Mucosa of rectum (tissue), 2 donors: Measurements from ENCODE around the gene TWNK.
A peak's percentile ranks its signal among the peaks of the same experiment; 100 is the strongest.

Experiments
- H3K27ac ChIP-seq, 2 donors: one replicate each; pipeline ENCODE4 v1.7.0; 2013; ENCODE audit warnings: inconsistent platforms in 2 of 2, low read depth in 2 of 2, low read length in 2 of 2
- H3K27me3 ChIP-seq, 2 donors: one replicate each; pipeline ENCODE4 v1.7.0; 2013; ENCODE audit warnings: low read length in 2 of 2; ENCODE audit not compliant: control insufficient read depth in 2 of 2, insufficient read depth in 2 of 2
- H3K36me3 ChIP-seq, 2 donors: one replicate each; pipeline ENCODE4 v1.7.0; 2013; ENCODE audit warnings: low read length in 2 of 2; ENCODE audit not compliant: control insufficient read depth in 2 of 2, insufficient read depth in 2 of 2
- H3K4me1 ChIP-seq, 2 donors: one replicate each; pipeline ENCODE4 v1.7.0; 2013; ENCODE audit warnings: low read length in 2 of 2, mild to moderate bottlenecking in 1 of 2; ENCODE audit not compliant: control insufficient read depth in 2 of 2, insufficient read depth in 2 of 2
- H3K4me3 ChIP-seq, 2 donors: one replicate each; pipeline ENCODE4 v1.7.0; 2013; ENCODE audit warnings: low read length in 2 of 2
- H3K9ac ChIP-seq, 2 donors: one replicate each; pipeline ENCODE4 v1.7.0; 2013; ENCODE audit warnings: low read length in 2 of 2, low read depth in 1 of 2, mild to moderate bottlenecking in 1 of 2
- H3K9me3 ChIP-seq, 2 donors: one replicate each; pipeline ENCODE4 v1.7.0; 2013; ENCODE audit warnings: low read length in 2 of 2; ENCODE audit not compliant: control insufficient read depth in 2 of 2
- donor health status: healthy.
- donor health status: Normal muscosa, but diverticular disease.

Gene TWNK

GRCh38 chr10:100995181-100995580, 7.8 kb downstream of the TWNK start:
- no peaks in the 10 kb centered on the region for H3K27me3 ChIP-seq
- H3K27ac ChIP-seq = no peak overlapping the region
- peaks cover 11 to 25% of the 10 kb centered on the region in 2 donors for H3K36me3 ChIP-seq
- H3K9me3 ChIP-seq = no peaks in the 10 kb centered on the region
- H3K4me1 ChIP-seq = peaks cover 18 to 22% of the 10 kb centered on the region in 2 donors
- no peak overlapping the region for H3K9ac ChIP-seq
- H3K4me3 ChIP-seq = no peak overlapping the region

- peak overlapping the region; percentile 89 to 92 for H3K9ac ChIP-seq
- H3K36me3 ChIP-seq = peaks cover 3 to 12% of the 10 kb centered on the region in 2 donors
- no peaks in the 10 kb centered on the region for H3K9me3 ChIP-seq
- H3K4me3 ChIP-seq = peak overlapping the region; percentile 78
- no peaks in the 10 kb centered on the region for H3K27me3 ChIP-seq
- peak overlapping the region; percentile 90 to 96 for H3K27ac ChIP-seq
- H3K4me1 ChIP-seq = peaks cover 28 to 36% of the 10 kb centered on the region in 2 donors
Observed at GRCh38 chr10:100996678-100997359, 9.5 kb downstream of the TWNK start.

GRCh38 chr10:100997360-100998182, 10.2 kb downstream of the TWNK start:
- Histone ChIP-seq H3K9ac (peak overlapping the region; percentile 89 to 92), H3K27ac (peak overlapping the region; percentile 90 to 96), H3K36me3 (peaks cover 3 to 13% of the 10 kb centered on the region in 2 donors), H3K4me1 (peaks cover 28 to 41% of the 10 kb centered on the region in 2 donors), H3K27me3 (no peaks in the 10 kb centered on the region), H3K4me3 (peak overlapping the region; percentile 78), H3K9me3 (no peaks in the 10 kb centered on the region)

GRCh38 chr10:100998183-100998990, 11.0 kb downstream of the TWNK start:
- Histone ChIP-seq H3K4me1 (peaks cover 28 to 41% of the 10 kb centered on the region in 2 donors), H3K9ac (peak overlapping the region; percentile 89 to 92), H3K27ac (peak overlapping the region; percentile 90 to 96), H3K4me3 (peak overlapping the region; percentile 78), H3K36me3 (peaks cover 9 to 14% of the 10 kb centered on the region in 2 donors), H3K27me3 (no peaks in the 10 kb centered on the region), H3K9me3 (no peaks in the 10 kb centered on the region)

GRCh38 chr10:100998991-100999741, 11.8 kb downstream of the TWNK start:
- Histone ChIP-seq H3K4me1 (peaks cover 28 to 41% of the 10 kb centered on the region in 2 donors), H3K9me3 (no peaks in the 10 kb centered on the region), H3K4me3 (peak overlapping the region; percentile 78), H3K9ac (peak overlapping the region; percentile 89 to 92), H3K36me3 (peaks cover 10 to 13% of the 10 kb centered on the region in 2 donors), H3K27me3 (no peaks in the 10 kb centered on the region), H3K27ac (peak overlapping the region; percentile 90 to 96)

- Histone ChIP-seq H3K4me1 (peaks cover 28 to 41% of the 10 kb centered on the region in 2 donors), H3K27me3 (no peaks in the 10 kb centered on the region), H3K36me3 (peaks cover 8 to 14% of the 10 kb centered on the region in 2 donors), H3K9me3 (no peaks in the 10 kb centered on the region), H3K27ac (peak within 1 kb of the TSS; percentile 90 to 96), H3K9ac (peak within 1 kb of the TSS; percentile 89 to 92), H3K4me3 (peak within 1 kb of the TSS; percentile 78 to 81)
Observed at GRCh38 chr10:100999742-101000126, 12.4 kb downstream of the TWNK start, which contains the start of gene LZTS2. Gene LZTS2 (plus strand): TSS chr10:100999808. CDS start chr10:101002539, 2,731 bp downstream.

GRCh38 chr10:101000127-101000914, 13.0 kb downstream of the TWNK start:
- Histone ChIP-seq H3K4me1 (peaks cover 28 to 41% of the 10 kb centered on the region in 2 donors), H3K9me3 (no peaks in the 10 kb centered on the region), H3K27ac (peak overlapping the region; percentile 87 to 89), H3K36me3 (peaks cover 9 to 19% of the 10 kb centered on the region in 2 donors), H3K27me3 (no peaks in the 10 kb centered on the region), H3K9ac (peak overlapping the region; percentile 77 to 79), H3K4me3 (peak overlapping the region; percentile 78 to 81)

GRCh38 chr10:101000915-101001658, 13.7 kb downstream of the TWNK start:
- Histone ChIP-seq H3K27me3 (no peaks in the 10 kb centered on the region), H3K9ac (peak overlapping the region; percentile 70 to 77), H3K9me3 (no peaks in the 10 kb centered on the region), H3K4me3 (peak overlapping the region; percentile 78 to 81), H3K4me1 (peaks cover 28 to 41% of the 10 kb centered on the region in 2 donors), H3K27ac (peak overlapping the region; percentile 87 to 89), H3K36me3 (peaks cover 13 to 25% of the 10 kb centered on the region in 2 donors)
